ENCODE data around the gene TIGD4.

Gene TIGD4

GRCh38 chr4:152819026-152819645, 39.6 kb upstream of the TIGD4 start:
- Histone ChIP-seq H3K9ac (ENCODE audit: low read depth, low read length) (no peak overlapping the region), H3K4me1 (ENCODE audit: insufficient read depth, low read length) (no peaks in the 10 kb centered on the region), H3K4me3 (ENCODE audit: low read depth in 1 of 2, low read length in 2 of 2) (no peak overlapping the region), H3K27me3 (ENCODE audit: insufficient read depth, low read length, poor library complexity) (no peaks in the 10 kb centered on the region), H3K36me3 (ENCODE audit: insufficient read depth, low read length) (no peaks in the 10 kb centered on the region; the same call in 1 of the 2 replicates), H3K9me3 (ENCODE audit: insufficient read depth, low read length, severe bottlenecking) (peaks cover 3% of the 10 kb centered on the region), H3K4me2 (ENCODE audit: insufficient read depth, low read length) (no peak overlapping the region), H3K79me2 (ENCODE audit: insufficient read depth, low read length) (no peaks in the 10 kb centered on the region), H4K20me1 (ENCODE audit: insufficient read depth, low read length) (no peaks in the 10 kb centered on the region), H3K27ac (ENCODE audit: low read length) (no peak overlapping the region), H2AFZ (ENCODE audit: low read depth, low read length) (no peak overlapping the region)
- TF ChIP-seq CTCF (IDR thresholded peaks at IDR 0.05; ENCODE audit: borderline replicate concordance, extremely low read depth, low read length, poor library complexity, severe bottlenecking) (no peak), EZH2 (IDR thresholded peaks at IDR 0.05; ENCODE audit: borderline replicate concordance, low read depth, low read length, severe bottlenecking) (no peak)
- ATAC-seq (ENCODE audit: insufficient read depth, low read depth) (no peak), DNase-seq (no peak)

GRCh38 chr4:152817331-152817730, 37.8 kb upstream of the TIGD4 start:
- Histone ChIP-seq H3K4me1 (ENCODE audit: insufficient read depth, low read length) (no peaks in the 10 kb centered on the region), H3K9ac (ENCODE audit: low read depth, low read length) (no peak overlapping the region), H3K79me2 (ENCODE audit: insufficient read depth, low read length) (no peaks in the 10 kb centered on the region), H3K4me2 (ENCODE audit: insufficient read depth, low read length) (no peak overlapping the region), H2AFZ (ENCODE audit: low read depth, low read length) (no peak overlapping the region), H3K4me3 (ENCODE audit: low read depth in 1 of 2, low read length in 2 of 2) (no peak overlapping the region), H4K20me1 (ENCODE audit: insufficient read depth, low read length) (no peaks in the 10 kb centered on the region), H3K9me3 (ENCODE audit: insufficient read depth, low read length, severe bottlenecking) (peaks cover 7% of the 10 kb centered on the region), H3K36me3 (ENCODE audit: insufficient read depth, low read length) (no peaks in the 10 kb centered on the region; the same call in 1 of the 2 replicates), H3K27ac (ENCODE audit: low read length) (no peak overlapping the region), H3K27me3 (ENCODE audit: insufficient read depth, low read length, poor library complexity) (no peaks in the 10 kb centered on the region)
- no peak for ATAC-seq (ENCODE audit: insufficient read depth, low read depth)
- TF ChIP-seq CTCF (IDR thresholded peaks at IDR 0.05; ENCODE audit: borderline replicate concordance, extremely low read depth, low read length, poor library complexity, severe bottlenecking) (no peak), EZH2 (IDR thresholded peaks at IDR 0.05; ENCODE audit: borderline replicate concordance, low read depth, low read length, severe bottlenecking) (no peak)
- no peak for DNase-seq

- Histone ChIP-seq H3K27me3 (ENCODE audit: insufficient read depth, low read length, poor library complexity) (no peaks in the 10 kb centered on the region), H3K4me3 (ENCODE audit: low read depth in 1 of 2, low read length in 2 of 2) (no peak overlapping the region), H3K9me3 (ENCODE audit: insufficient read depth, low read length, severe bottlenecking) (peaks cover 7% of the 10 kb centered on the region), H3K9ac (ENCODE audit: low read depth, low read length) (no peak overlapping the region), H3K27ac (ENCODE audit: low read length) (no peak overlapping the region), H3K79me2 (ENCODE audit: insufficient read depth, low read length) (no peaks in the 10 kb centered on the region), H3K4me2 (ENCODE audit: insufficient read depth, low read length) (no peak overlapping the region), H3K36me3 (ENCODE audit: insufficient read depth, low read length) (no peaks in the 10 kb centered on the region; the same call in 1 of the 2 replicates), H4K20me1 (ENCODE audit: insufficient read depth, low read length) (no peaks in the 10 kb centered on the region), H3K4me1 (ENCODE audit: insufficient read depth, low read length) (no peaks in the 10 kb centered on the region), H2AFZ (ENCODE audit: low read depth, low read length) (no peak overlapping the region)
- DNase-seq (no peak), ATAC-seq (ENCODE audit: insufficient read depth, low read depth) (no peak)
- TF ChIP-seq EZH2 (IDR thresholded peaks at IDR 0.05; ENCODE audit: borderline replicate concordance, low read depth, low read length, severe bottlenecking) (no peak), CTCF (IDR thresholded peaks at IDR 0.05; ENCODE audit: borderline replicate concordance, extremely low read depth, low read length, poor library complexity, severe bottlenecking) (no peak)
Observed at GRCh38 chr4:152815078-152815477, 35.5 kb upstream of the TIGD4 start.
